ENCODE data around the gene ASB1.
"Not testable (repeated sequence)": the region's sequence is repeated elsewhere in the genome, so short reads cannot be mapped to it uniquely, and the experiment has no call there.

Gene ASB1

GRCh38 chr2:238424313-238424700 lies 2.4 kb upstream of the ASB1 start:
- DNase-seq, result no peak

- peak; percentile 27 for DNase-seq
Measured at GRCh38 chr2:238425505-238425978, 1.2 kb upstream of the ASB1 start.

DNA sequence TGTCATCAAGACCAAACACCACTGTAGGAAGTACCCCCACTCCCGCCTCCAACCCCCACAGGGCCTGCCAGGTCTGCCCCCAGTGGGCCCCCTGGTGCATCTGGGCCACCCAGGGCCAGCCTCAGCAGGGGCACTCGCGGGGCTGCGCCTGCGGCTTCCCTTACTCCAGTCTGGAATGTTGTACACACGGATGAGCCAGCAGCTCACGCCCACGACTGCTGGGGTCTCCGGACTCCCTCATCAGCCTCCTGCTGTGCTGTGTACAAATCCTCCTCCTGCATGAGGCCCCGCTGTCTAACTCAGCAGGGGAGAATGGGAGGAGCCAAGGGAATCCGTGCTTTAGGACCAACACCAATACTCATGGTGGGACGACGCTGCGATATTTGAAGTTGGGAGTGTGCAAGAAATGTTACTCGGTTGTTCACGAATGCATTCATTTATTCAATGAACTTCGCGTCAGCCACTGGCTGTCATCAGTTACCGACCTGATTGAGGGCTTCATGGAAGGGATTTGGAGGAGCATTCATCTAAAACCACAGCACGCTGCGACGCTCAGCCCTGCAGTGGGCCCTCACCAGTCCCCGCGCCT lies 654 bp upstream of the ASB1 start:
- DNase-seq, result peak; percentile 9

GRCh38 chr2:238427435-238428162 lies 872 bp downstream of the ASB1 start:
- DNase-seq, result no peak

- DNase-seq, result no peak
Measured at GRCh38 chr2:238428866-238429265, 2.1 kb downstream of the ASB1 start.

GRCh38 chr2:238430781-238431180 lies 4.1 kb downstream of the ASB1 start:
- no peak for DNase-seq

DNA sequence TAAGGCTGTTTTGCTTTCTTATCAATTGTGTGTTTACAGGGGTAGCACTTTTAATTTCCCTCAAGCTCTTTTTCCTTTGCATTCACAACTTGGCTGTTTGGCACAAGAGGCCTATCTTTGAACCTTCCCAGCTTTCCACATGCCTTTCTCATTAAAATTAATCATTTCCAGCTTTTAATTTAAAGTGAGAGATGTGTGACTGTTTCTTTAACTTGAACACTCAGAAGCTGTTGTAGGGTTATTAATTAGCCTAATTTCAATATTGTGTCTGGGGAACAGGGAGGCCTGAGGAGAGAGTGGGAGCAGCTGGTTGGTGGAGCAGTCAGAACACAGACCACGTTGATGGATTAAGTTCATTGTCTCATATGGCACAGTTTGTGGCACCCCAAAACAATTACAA lies 4.7 kb downstream of the ASB1 start:
- no peak for DNase-seq

GRCh38 chr2:238433300-238433915 lies 6.7 kb downstream of the ASB1 start:
- no peak for DNase-seq

DNA sequence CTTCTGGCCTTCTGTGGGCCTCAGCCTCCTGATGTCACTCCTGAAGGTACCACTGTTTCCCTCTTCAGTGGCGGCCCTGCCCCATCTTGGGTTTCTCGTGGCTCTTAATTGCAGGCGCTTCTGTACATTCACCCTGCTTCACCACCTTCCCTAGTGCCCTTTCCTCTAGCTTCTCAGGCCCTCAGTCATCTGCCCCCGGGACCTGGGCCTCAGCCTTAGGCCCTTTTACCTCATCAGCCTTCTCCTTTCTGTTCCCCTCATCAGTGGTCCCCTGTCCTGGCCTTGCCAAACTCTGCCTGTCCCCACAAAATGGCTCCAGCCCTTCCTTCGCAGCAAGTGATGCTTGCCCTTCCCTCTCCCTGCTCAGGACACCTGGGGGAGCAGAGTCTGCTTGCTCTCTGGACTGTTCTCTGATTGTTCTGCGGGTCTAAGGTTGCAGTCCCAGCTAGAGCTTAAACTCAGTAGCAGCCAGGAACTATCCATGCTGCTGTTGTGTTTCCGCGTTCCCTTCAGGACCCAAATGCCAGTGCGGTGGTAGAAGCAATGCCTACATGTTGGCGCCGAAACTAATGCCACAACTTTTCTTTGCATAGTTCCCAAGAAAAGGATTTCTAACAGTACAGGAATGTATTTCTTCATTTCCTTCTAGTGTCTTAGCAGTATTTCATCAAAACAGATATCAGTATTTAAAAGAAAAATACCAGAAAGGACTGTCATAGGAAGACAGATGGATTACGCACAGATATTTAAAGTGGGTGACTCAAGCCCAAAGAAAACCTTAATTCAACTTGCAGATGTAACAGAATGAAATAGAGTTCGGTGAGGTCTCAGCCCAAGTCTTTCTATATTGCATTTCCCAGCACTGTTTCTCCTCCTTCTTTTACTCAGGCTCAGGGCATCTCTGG lies 7.5 kb downstream of the ASB1 start:
- DNase-seq, result no peak

GRCh38 chr2:238434846-238435751 lies 8.4 kb downstream of the ASB1 start:
- DNase-seq, result no peak

- DNase-seq, result no peak
Measured at GRCh38 chr2:238435752-238436096, 9.0 kb downstream of the ASB1 start.

- no peak for DNase-seq
Measured at GRCh38 chr2:238438856-238439849, 12.4 kb downstream of the ASB1 start.

GRCh38 chr2:238439917-238440316 lies 13.2 kb downstream of the ASB1 start:
- no peak for DNase-seq

- DNase-seq, result no peak
Measured at GRCh38 chr2:238440331-238440730, 13.6 kb downstream of the ASB1 start.

- no peak for DNase-seq
Measured at GRCh38 chr2:238440767-238441166, 14.0 kb downstream of the ASB1 start.

DNA sequence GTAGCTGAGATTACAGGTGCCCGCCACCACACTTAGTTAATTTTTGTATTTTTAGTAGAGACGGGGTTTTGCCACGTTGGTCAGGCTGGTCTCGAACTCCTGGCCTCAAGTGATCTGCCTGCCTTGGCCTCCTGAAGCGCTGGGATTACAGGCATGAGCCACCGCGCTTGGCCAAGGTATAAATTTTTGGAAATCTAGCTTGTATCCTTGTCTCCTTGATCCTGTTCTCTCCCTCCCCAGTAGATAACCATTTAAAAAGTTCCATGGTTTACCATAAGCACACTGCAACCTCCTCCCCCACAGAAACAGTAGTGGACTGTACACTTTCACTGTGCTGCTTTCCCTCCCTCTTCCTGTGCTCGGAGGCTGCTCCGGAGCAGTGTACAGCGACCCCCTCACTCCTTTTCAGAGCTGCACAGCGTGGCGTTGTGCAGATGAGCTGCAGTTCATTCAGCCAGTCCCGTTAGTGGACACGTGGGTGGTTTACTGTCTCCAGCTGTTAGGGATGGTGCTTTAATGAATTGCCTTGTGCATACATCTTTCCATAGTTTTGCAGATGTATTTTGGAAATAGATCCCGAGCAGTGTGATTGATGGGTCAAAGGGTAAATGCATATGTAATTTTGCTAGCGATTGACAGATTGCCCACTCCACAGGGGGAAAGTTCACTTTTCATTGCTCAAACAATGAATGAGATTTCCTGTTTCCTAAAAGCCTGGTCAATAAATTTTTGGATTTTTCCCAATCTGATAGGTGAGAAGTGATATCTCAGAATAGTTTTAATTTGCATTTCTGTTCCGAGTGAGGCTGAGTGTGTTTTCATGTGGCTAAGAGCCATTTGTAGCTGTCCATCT lies 14.8 kb downstream of the ASB1 start:
- no peak for DNase-seq

- DNase-seq, result not testable (repeated sequence)
Measured at GRCh38 chr2:238442257-238442656, 15.5 kb downstream of the ASB1 start.

DNA sequence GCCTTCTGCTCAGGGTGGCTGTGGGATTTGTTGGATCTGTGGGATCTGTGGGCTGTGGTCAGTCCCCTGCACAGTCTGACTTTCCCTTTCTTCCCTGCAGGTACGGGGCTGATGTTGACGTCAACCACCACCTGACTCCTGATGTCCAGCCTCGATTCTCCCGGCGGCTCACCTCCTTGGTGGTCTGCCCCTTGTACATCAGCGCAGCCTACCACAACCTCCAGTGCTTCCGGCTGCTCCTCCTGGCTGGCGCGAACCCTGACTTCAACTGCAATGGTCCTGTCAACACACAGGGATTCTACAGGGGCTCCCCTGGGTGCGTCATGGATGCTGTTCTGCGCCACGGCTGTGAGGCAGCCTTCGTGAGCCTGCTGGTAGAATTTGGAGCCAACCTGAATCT lies 17.5 kb downstream of the ASB1 start:
- DNase-seq, result no peak

- DNase-seq, result no peak
Measured at GRCh38 chr2:238445409-238446190, 18.9 kb downstream of the ASB1 start.

Data from NCI-H774 (cell line).